HL-60 (cell line): Measurements from ENCODE around the gene MRPS14.

Experiments
- CTCF ChIP-seq: IDR thresholded peaks from one replicate; pipeline ENCODE4 v1.5.1; 2011; ENCODE audit warnings: low read length, control low read depth, inconsistent platforms; ENCODE audit not compliant: insufficient read depth
- GABPA ChIP-seq: IDR thresholded peaks from 2 replicates; pipeline ENCODE4 v1.6.1; 2012; ENCODE audit warnings: low read depth
- POLR2AphosphoS5 ChIP-seq: IDR thresholded peaks from 2 replicates; pipeline ENCODE4 v1.6.1; 2012; ENCODE audit warnings: low read depth
- TF ChIP-seq, protein P1 (sequence below): IDR thresholded peaks from 2 replicates; pipeline ENCODE4 v1.6.1; 2012; ENCODE audit warnings: low read depth; ENCODE audit not compliant: insufficient replicate concordance

- TF ChIP-seq CTCF = no peak
- TF ChIP-seq POLR2AphosphoS5 = no peak
- TF ChIP-seq GABPA = no peak
- TF ChIP-seq, protein P1, sequence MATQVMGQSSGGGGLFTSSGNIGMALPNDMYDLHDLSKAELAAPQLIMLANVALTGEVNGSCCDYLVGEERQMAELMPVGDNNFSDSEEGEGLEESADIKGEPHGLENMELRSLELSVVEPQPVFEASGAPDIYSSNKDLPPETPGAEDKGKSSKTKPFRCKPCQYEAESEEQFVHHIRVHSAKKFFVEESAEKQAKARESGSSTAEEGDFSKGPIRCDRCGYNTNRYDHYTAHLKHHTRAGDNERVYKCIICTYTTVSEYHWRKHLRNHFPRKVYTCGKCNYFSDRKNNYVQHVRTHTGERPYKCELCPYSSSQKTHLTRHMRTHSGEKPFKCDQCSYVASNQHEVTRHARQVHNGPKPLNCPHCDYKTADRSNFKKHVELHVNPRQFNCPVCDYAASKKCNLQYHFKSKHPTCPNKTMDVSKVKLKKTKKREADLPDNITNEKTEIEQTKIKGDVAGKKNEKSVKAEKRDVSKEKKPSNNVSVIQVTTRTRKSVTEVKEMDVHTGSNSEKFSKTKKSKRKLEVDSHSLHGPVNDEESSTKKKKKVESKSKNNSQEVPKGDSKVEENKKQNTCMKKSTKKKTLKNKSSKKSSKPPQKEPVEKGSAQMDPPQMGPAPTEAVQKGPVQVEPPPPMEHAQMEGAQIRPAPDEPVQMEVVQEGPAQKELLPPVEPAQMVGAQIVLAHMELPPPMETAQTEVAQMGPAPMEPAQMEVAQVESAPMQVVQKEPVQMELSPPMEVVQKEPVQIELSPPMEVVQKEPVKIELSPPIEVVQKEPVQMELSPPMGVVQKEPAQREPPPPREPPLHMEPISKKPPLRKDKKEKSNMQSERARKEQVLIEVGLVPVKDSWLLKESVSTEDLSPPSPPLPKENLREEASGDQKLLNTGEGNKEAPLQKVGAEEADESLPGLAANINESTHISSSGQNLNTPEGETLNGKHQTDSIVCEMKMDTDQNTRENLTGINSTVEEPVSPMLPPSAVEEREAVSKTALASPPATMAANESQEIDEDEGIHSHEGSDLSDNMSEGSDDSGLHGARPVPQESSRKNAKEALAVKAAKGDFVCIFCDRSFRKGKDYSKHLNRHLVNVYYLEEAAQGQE = no peak
These were observed 13.3 kb upstream of the MRPS14 start for GRCh38 chr1:175036476-175036875.
